HL-60 (cell line): Measurements from ENCODE around the gene CHERP.
"Not testable (repeated sequence)": the region's sequence is repeated elsewhere in the genome, so short reads cannot be mapped to it uniquely, and the experiment has no call there.

Experiments
- DNase-seq, 2 experiments: peaks; one replicate each; pipeline ENCODE4 v3.0.0-alpha.2; 2010 to 2020; ENCODE audit warnings: low read depth in 1 of 2, low spot score in 1 of 2
- H3K27ac ChIP-seq: fragments of 250-450 bp; sonication (Bioruptor Pico); replicated peaks from 2 replicates; pipeline ENCODE4 v1.5.1; 2020; ENCODE audit warnings: mild to moderate bottlenecking, moderate library complexity
- H3K27me3 ChIP-seq: fragments of 250-450 bp; sonication (Bioruptor Pico); 2 replicates; pipeline ENCODE4 v1.5.1; 2021; ENCODE audit warnings: mild to moderate bottlenecking, moderate library complexity; ENCODE audit not compliant: insufficient read depth, poor library complexity, severe bottlenecking
- H3K4me3 ChIP-seq: replicated peaks from 2 replicates; pipeline ENCODE4 v1.5.1; 2011; ENCODE audit warnings: mild to moderate bottlenecking, control low read depth, low read length; ENCODE audit not compliant: insufficient read depth
- CTCF ChIP-seq: IDR thresholded peaks from one replicate; pipeline ENCODE4 v1.5.1; 2011; ENCODE audit warnings: low read length, control low read depth, inconsistent platforms; ENCODE audit not compliant: insufficient read depth
- GABPA ChIP-seq: IDR thresholded peaks from 2 replicates; pipeline ENCODE4 v1.6.1; 2012; ENCODE audit warnings: low read depth
- POLR2AphosphoS5 ChIP-seq: IDR thresholded peaks from 2 replicates; pipeline ENCODE4 v1.6.1; 2012; ENCODE audit warnings: low read depth
- REST ChIP-seq: IDR thresholded peaks from 2 replicates; pipeline ENCODE4 v1.6.1; 2012; ENCODE audit warnings: low read depth; ENCODE audit not compliant: insufficient replicate concordance
- SPI1 ChIP-seq: IDR thresholded peaks from 2 replicates; pipeline ENCODE4 v1.6.1; 2012; ENCODE audit warnings: low read depth, mild to moderate bottlenecking, borderline replicate concordance

Gene CHERP

GRCh38 chr19:16548956-16549355 is 6.7 kb upstream of the CHERP start:
- TF ChIP-seq CTCF (no peak), REST (no peak), GABPA (no peak), SPI1 (no peak), POLR2AphosphoS5 (no peak)
- H3K27me3 ChIP-seq, result no peaks in the 10 kb centered on the region
- no peak overlapping the region for H3K27ac ChIP-seq
- no peak for DNase-seq
- no peak overlapping the region for H3K4me3 ChIP-seq

- H3K27ac ChIP-seq, result no peak overlapping the region
- H3K4me3 ChIP-seq, result no peak overlapping the region
- no peaks in the 10 kb centered on the region for H3K27me3 ChIP-seq
- DNase-seq, result peak in 1 of 2 experiments; percentile 10
- TF ChIP-seq GABPA (no peak), POLR2AphosphoS5 (no peak), CTCF (no peak), SPI1 (no peak), REST (no peak)
Observed at GRCh38 chr19:16544473-16545231, 2.4 kb upstream of the CHERP start.

GRCh38 chr19:16543734-16544133 is 1.5 kb upstream of the CHERP start:
- not testable (repeated sequence) for DNase-seq

GRCh38 chr19:16542910-16543472 is 754 bp upstream of the CHERP start:
- Histone ChIP-seq H3K4me3 (peak overlapping the region; percentile 96), H3K27me3 (no peaks in the 10 kb centered on the region), H3K27ac (peak overlapping the region; percentile 94)
- TF ChIP-seq CTCF, result no peak
- no peak for TF ChIP-seq REST
- DNase-seq, result peak in 1 of 2 experiments; percentile 10

More at GRCh38 chr19:16543734-16544133, 1.5 kb upstream of the CHERP start:
- H3K4me3 ChIP-seq, H3K27ac ChIP-seq, H3K27me3 ChIP-seq: not testable (repeated sequence)
